K562 (cell line): ENCODE results near the gene ERN1.

Experiments
- CHD2 ChIP-seq: IDR thresholded peaks from 2 replicates; pipeline ENCODE4 v1.6.1; 2011; ENCODE audit warnings: low read depth, low read length
- NFE2L1 ChIP-seq: fragments of 450-650 bp; IDR thresholded peaks from 2 replicates; pipeline ENCODE4 v1.6.1; 2016; ENCODE audit warnings: missing genetic modification characterization, low read depth, mild to moderate bottlenecking, missing compliant biosample characterization, moderate library complexity, borderline replicate concordance
- SMARCA4 ChIP-seq: fragments of 450-650 bp; IDR thresholded peaks from 2 replicates; pipeline ENCODE4 v1.6.1; 2016
- ZC3H11A ChIP-seq: IDR thresholded peaks from 2 replicates; pipeline ENCODE4 v1.6.1; 2012; ENCODE audit warnings: low read depth, low read length, improper control_type of control experiment
- ZNF561 ChIP-seq: fragments of 450-650 bp; formaldehyde crosslinking; conservative IDR thresholded peaks from 2 replicates; pipeline ENCODE4 v1.4.0; 2020; ENCODE audit warnings: mild to moderate bottlenecking, moderate library complexity
- TF ChIP-seq, protein P1 (sequence below): fragments of 450-650 bp; IDR thresholded peaks from 2 replicates; pipeline ENCODE4 v1.6.1; 2016; ENCODE audit warnings: antibody characterized with exemption

DNA sequence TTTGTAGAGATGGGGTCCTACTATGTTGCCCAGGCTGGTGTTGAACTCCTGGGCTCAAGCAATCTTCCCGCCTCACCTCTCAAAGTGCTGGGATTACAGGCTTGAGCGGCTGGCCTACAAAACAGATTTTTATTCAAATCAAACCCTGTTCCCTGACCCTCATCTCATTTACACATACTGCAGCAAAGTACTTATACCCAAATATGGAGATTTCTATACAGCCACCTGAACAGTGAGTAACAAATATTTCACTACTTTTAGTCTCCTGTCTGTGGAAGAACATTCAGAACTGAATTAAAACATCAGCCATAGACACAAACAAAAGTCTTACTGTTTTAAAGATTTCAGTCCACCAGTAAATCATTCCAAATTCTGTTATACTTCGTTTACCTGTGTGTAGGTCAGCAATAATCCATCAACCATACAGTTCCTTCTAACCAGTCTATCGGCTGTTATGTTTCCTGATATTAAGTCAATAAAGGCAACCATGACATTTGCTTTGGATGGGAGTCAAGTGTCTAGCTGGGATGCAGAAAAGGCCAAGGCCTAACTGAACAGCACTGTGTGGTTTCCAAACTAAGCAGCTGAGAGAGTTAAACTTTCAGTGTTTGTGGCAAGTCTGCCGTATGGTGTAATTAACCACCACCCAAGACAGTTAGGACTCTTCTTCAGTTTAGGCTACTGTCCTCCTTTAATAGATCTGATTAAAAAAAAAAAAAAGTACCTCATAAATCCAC, 22.3 kb downstream of the ERN1 start:
- no peak for TF ChIP-seq CHD2
- no peak for TF ChIP-seq NFE2L1 (tag)
- no peak for TF ChIP-seq ZNF561 (CRISPR knock-in tag)
- TF ChIP-seq, protein P1, sequence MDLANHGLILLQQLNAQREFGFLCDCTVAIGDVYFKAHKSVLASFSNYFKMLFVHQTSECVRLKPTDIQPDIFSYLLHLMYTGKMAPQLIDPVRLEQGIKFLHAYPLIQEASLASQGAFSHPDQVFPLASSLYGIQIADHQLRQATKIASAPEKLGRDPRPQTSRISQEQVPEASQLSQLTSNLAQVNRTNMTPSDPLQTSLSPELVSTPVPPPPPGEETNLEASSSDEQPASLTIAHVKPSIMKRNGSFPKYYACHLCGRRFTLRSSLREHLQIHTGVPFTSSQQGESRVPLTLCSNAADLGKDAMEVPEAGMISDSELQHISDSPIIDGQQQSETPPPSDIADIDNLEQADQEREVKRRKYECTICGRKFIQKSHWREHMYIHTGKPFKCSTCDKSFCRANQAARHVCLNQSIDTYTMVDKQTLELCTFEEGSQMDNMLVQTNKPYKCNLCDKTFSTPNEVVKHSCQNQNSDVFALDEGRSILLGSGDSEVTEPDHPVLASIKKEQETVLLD, result no peak
- TF ChIP-seq SMARCA4, result no peak
- no peak for TF ChIP-seq ZC3H11A
